Tibial nerve (tissue), 3 donors: ENCODE measurements around the gene ADAT3.

Experiments used
- POLR2A ChIP-seq, 2 donors: fragments of 450-650 bp; IDR thresholded peaks; one replicate each; pipeline ENCODE4 v1.6.1; 2017; ENCODE audit warnings: antibody characterized with exemption in 2 of 2, mild to moderate bottlenecking in 2 of 2, moderate library complexity in 2 of 2
- TF ChIP-seq, protein P1 (sequence below), 5 experiments: fragments of 200-600 bp in 3 of 5; fragments of 450-650 bp in 2 of 5; sonication (generic) in 3 of 5; IDR thresholded peaks; one replicate each; pipeline ENCODE4 v1.5.1; 2016 to 2019; ENCODE audit warnings: antibody characterized with exemption in 5 of 5, mild to moderate bottlenecking in 3 of 5, moderate library complexity in 2 of 5

GRCh38 chr19:1863328-1863637 lies 41.9 kb upstream of the ADAT3 start, which contains the start of gene KLF16:
- TF ChIP-seq, protein P1, sequence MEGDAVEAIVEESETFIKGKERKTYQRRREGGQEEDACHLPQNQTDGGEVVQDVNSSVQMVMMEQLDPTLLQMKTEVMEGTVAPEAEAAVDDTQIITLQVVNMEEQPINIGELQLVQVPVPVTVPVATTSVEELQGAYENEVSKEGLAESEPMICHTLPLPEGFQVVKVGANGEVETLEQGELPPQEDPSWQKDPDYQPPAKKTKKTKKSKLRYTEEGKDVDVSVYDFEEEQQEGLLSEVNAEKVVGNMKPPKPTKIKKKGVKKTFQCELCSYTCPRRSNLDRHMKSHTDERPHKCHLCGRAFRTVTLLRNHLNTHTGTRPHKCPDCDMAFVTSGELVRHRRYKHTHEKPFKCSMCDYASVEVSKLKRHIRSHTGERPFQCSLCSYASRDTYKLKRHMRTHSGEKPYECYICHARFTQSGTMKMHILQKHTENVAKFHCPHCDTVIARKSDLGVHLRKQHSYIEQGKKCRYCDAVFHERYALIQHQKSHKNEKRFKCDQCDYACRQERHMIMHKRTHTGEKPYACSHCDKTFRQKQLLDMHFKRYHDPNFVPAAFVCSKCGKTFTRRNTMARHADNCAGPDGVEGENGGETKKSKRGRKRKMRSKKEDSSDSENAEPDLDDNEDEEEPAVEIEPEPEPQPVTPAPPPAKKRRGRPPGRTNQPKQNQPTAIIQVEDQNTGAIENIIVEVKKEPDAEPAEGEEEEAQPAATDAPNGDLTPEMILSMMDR (IDR thresholded peaks at IDR 0.05) = no peak
- peak; percentile 32 to 73 for TF ChIP-seq POLR2A (IDR thresholded peaks at IDR 0.05)
